ENCODE data around the gene FNIP1.
"Not testable (repeated sequence)": the region's sequence is repeated elsewhere in the genome, so short reads cannot be mapped to it uniquely, and the experiment has no call there.

FNIP1 gene

DNA sequence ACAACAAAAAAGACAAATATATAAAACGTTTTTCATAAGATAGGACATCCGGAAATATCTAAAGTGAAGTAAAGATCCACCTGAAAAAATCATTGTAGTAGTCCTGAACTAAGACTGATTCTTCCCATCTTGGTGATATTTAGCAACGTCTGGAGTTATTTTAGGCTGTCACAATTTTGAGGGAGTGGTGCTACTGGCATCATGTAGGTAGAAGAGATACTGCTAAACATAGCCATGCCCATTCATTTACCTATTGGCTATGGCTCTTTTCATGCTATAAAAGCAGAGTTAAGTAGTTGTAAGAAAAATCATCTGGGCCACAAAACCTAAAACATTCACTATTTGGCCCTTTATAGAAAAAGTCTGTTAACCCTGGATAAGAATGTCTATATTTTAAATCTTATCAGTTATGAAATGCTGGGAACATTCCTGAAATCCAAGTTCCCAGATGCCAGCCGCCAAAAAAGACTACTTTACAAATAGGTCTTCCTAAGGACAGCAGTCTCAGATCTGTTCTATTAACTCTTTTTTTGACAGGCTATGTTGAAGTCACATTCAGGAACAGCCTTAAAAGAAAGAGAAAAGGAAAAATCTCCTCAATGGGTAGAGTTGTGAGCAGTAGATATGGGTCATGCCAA is 188.8 kb downstream of the FNIP1 start:
- DNase-seq (ENCODE audit: low spot score) = no peak

- no peak for DNase-seq (ENCODE audit: low spot score)
These were observed 189.4 kb downstream of the FNIP1 start for GRCh38 chr5:131607418-131607817.

DNA sequence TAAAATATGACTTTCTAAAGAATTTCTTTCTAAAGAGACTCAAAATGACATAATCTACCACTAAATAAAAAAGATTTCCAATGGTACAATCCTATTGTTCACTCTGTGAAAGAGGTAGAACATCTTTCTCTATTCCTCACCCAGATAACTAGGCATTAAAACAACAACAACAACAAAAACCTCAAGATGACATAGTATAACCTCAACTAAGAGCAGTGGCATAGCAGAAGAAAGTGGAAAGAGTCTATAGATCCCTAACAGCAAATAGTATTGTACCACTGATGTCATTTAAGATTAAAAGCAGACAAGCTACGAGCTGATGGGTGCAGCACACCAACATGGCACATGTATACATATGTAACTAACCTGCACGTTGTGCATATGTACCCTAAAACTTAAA is 191.7 kb downstream of the FNIP1 start:
- no peak for DNase-seq (ENCODE audit: low spot score)

- DNase-seq (ENCODE audit: low spot score) = no peak
These were observed 201.5 kb downstream of the FNIP1 start for GRCh38 chr5:131595088-131596033.

- no peak for DNase-seq (ENCODE audit: low spot score)
These were observed 202.9 kb downstream of the FNIP1 start for GRCh38 chr5:131593921-131594320.

DNA sequence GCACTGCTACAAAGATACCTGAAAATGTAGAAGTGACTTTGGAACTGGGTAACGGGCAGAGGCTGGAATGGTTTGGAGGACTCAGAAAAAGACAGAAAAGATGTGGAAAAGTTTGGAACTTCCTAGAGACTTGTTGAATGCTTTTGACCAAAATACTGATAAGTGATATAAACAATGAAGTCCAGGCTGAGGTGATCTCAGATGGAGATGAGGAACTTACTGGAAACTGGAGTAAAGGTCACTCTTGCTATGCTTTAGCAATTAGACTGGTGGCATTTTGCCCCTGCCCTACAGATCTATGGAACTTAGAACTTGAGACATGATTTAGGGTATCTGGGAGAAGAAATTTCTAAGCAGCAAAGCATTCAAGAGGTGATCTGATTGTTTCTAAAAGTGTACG is 203.4 kb downstream of the FNIP1 start:
- DNase-seq (ENCODE audit: low spot score) = not testable (repeated sequence)
